ENCODE results near the gene LRBA. TPM values are rescaled to one million over a fixed set of nuclear protein-coding genes. Genes with fewer than 3 reads are reported as not detected.

The LRBA gene
- total and polyA plus RNA-seq, 4 donors: 11.8 to 149 (median 34.2) TPM

DNA sequence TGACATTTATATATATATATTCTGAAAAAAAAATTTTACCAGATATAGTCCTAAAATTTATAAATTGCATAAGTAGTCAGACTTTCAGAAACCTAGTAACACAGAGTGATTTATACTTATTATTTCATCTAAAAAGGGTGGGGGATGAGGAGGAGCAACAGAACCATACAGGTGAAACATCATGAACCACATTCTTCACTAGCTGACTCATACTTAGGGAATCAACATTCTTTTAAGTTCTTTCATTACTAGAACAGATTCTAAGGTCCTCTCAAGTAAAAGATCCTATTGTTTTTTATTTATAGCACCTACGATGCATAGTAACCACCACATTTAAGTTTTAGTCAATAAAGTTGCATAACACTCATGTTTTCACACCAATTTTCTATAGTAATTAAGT is 166.1 kb downstream of the LRBA start:
- DNase-seq (no peak), ATAC-seq (ENCODE audit: insufficient read depth, low FRiP score) (no peak)
- Histone ChIP-seq H3K4me3 (no peak overlapping the region), H3K4me1 (ENCODE audit: control insufficient read depth in 5 of 5, insufficient read depth in 5 of 5, low read length in 5 of 5) (no peaks in the 10 kb centered on the region), H3K27me3 (ENCODE audit: control insufficient read depth in 3 of 3, insufficient read depth in 3 of 3, low read length in 2 of 3) (no peaks in the 10 kb centered on the region), H3K36me3 (ENCODE audit: control insufficient read depth in 4 of 4, insufficient read depth in 4 of 4, low read length in 4 of 4) (peaks cover 0 to 7% (median 5%) of the 10 kb centered on the region in 4 donors), H3K9ac (ENCODE audit: insufficient read depth in 1 of 2, low read length in 2 of 2) (no peak overlapping the region), H3K27ac (ENCODE audit: low read depth in 1 of 2, low read length in 1 of 2) (no peak overlapping the region), H3K9me3 (ENCODE audit: control insufficient read depth in 4 of 4, insufficient read depth in 3 of 4, low read length in 3 of 4) (no peaks in the 10 kb centered on the region)
- WGBS, 2 donors: 94 to 95% methylated on average over 1 of the region's 1 CpG
- TF ChIP-seq, protein P1, sequence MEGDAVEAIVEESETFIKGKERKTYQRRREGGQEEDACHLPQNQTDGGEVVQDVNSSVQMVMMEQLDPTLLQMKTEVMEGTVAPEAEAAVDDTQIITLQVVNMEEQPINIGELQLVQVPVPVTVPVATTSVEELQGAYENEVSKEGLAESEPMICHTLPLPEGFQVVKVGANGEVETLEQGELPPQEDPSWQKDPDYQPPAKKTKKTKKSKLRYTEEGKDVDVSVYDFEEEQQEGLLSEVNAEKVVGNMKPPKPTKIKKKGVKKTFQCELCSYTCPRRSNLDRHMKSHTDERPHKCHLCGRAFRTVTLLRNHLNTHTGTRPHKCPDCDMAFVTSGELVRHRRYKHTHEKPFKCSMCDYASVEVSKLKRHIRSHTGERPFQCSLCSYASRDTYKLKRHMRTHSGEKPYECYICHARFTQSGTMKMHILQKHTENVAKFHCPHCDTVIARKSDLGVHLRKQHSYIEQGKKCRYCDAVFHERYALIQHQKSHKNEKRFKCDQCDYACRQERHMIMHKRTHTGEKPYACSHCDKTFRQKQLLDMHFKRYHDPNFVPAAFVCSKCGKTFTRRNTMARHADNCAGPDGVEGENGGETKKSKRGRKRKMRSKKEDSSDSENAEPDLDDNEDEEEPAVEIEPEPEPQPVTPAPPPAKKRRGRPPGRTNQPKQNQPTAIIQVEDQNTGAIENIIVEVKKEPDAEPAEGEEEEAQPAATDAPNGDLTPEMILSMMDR (IDR thresholded peaks at IDR 0.05; ENCODE audit: control extremely low read depth, extremely low read depth): no peak

GRCh38 chr4:150828159-150828558 is 186.9 kb downstream of the LRBA start:
- no peak for ATAC-seq (ENCODE audit: insufficient read depth, low FRiP score)
- 71 to 76% methylated on average over 8 of the region's 8 CpGs for WGBS, 2 donors

GRCh38 chr4:150827226-150827625 is 187.9 kb downstream of the LRBA start:
- Histone ChIP-seq H3K4me3 (no peak overlapping the region), H3K27ac (ENCODE audit: low read depth in 1 of 2, low read length in 1 of 2) (no peak overlapping the region), H3K27me3 (ENCODE audit: control insufficient read depth in 3 of 3, insufficient read depth in 3 of 3, low read length in 2 of 3) (no peaks in the 10 kb centered on the region), H3K36me3 (ENCODE audit: control insufficient read depth in 4 of 4, insufficient read depth in 4 of 4, low read length in 4 of 4) (peaks cover 0 to 8% (median 5%) of the 10 kb centered on the region in 4 donors), H3K9me3 (ENCODE audit: control insufficient read depth in 4 of 4, insufficient read depth in 3 of 4, low read length in 3 of 4) (no peaks in the 10 kb centered on the region), H3K9ac (ENCODE audit: insufficient read depth in 1 of 2, low read length in 2 of 2) (no peak overlapping the region), H3K4me1 (ENCODE audit: control insufficient read depth in 5 of 5, insufficient read depth in 5 of 5, low read length in 5 of 5) (peaks cover 0 to 2% (median 0%) of the 10 kb centered on the region in 5 donors)
- WGBS, 2 donors: 99 to 100% methylated on average over 1 of the region's 1 CpG
- ATAC-seq (ENCODE audit: insufficient read depth, low FRiP score) (no peak), DNase-seq (no peak)
- TF ChIP-seq, protein P1 (IDR thresholded peaks at IDR 0.05; ENCODE audit: control extremely low read depth, extremely low read depth): no peak

More at GRCh38 chr4:150828159-150828558, 186.9 kb downstream of the LRBA start:
- Histone ChIP-seq H3K4me3 (no peak overlapping the region), H3K4me1 (ENCODE audit: control insufficient read depth in 5 of 5, insufficient read depth in 5 of 5, low read length in 5 of 5) (no peaks in the 10 kb centered on the region), H3K9me3 (ENCODE audit: control insufficient read depth in 4 of 4, insufficient read depth in 3 of 4, low read length in 3 of 4) (no peaks in the 10 kb centered on the region), H3K27me3 (ENCODE audit: control insufficient read depth in 3 of 3, insufficient read depth in 3 of 3, low read length in 2 of 3) (no peaks in the 10 kb centered on the region), H3K9ac (ENCODE audit: insufficient read depth in 1 of 2, low read length in 2 of 2) (no peak overlapping the region), H3K36me3 (ENCODE audit: control insufficient read depth in 4 of 4, insufficient read depth in 4 of 4, low read length in 4 of 4) (peaks cover 0 to 8% (median 5%) of the 10 kb centered on the region in 4 donors), H3K27ac (ENCODE audit: low read depth in 1 of 2, low read length in 1 of 2) (no peak overlapping the region)
- TF ChIP-seq, protein P1 (IDR thresholded peaks at IDR 0.05; ENCODE audit: control extremely low read depth, extremely low read depth): no peak
- DNase-seq: no peak

DNA sequence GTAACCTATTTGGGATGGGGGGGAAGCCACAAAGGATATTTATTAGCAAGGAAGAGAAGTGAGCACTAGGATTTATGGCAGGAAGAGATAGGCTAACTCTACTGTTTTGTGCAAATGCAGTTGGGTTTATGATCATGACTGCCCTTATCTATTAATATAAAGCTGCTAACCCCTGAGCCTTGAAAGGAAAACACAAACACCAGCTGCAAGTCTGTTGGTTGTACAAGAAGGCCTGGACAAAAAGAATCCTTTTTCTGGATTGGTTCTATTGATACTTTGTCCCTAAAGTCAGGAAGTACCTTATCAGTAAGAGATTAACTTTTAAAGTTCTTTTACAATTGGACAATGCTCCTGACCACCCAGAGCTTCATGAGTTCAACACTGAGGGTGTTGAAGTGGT is 188.8 kb downstream of the LRBA start:
- TF ChIP-seq, protein P1 (IDR thresholded peaks at IDR 0.05; ENCODE audit: control extremely low read depth, extremely low read depth): no peak
- Histone ChIP-seq H3K4me1 (ENCODE audit: control insufficient read depth in 5 of 5, insufficient read depth in 5 of 5, low read length in 5 of 5) (peaks cover 0 to 2% (median 0%) of the 10 kb centered on the region in 5 donors), H3K9ac (ENCODE audit: insufficient read depth in 1 of 2, low read length in 2 of 2) (no peak overlapping the region), H3K36me3 (ENCODE audit: control insufficient read depth in 4 of 4, insufficient read depth in 4 of 4, low read length in 4 of 4) (peaks cover 0 to 8% (median 5%) of the 10 kb centered on the region in 4 donors), H3K27ac (ENCODE audit: low read depth in 1 of 2, low read length in 1 of 2) (no peak overlapping the region), H3K27me3 (ENCODE audit: control insufficient read depth in 3 of 3, insufficient read depth in 3 of 3, low read length in 2 of 3) (no peaks in the 10 kb centered on the region), H3K4me3 (no peak overlapping the region), H3K9me3 (ENCODE audit: control insufficient read depth in 4 of 4, insufficient read depth in 3 of 4, low read length in 3 of 4) (no peaks in the 10 kb centered on the region)
- ATAC-seq (ENCODE audit: insufficient read depth, low FRiP score) (no peak), DNase-seq (no peak)
